Hepatocyte (in vitro differentiated cells): ENCODE measurements around the gene F11R. TPM values are rescaled to one million over a fixed set of nuclear protein-coding genes. Genes with fewer than 3 reads are reported as not detected.

Source experiments
- DNase-seq: peaks from one replicate; pipeline ENCODE4 v3.0.0-alpha.2; 2016; ENCODE audit warnings: low spot score
- H2AFZ ChIP-seq: fragments of 200-600 bp; sonication (generic); 2 replicates; pipeline ENCODE4 v1.6.0; 2016; ENCODE audit warnings: antibody characterized with exemption, mild to moderate bottlenecking
- H3K27ac ChIP-seq: fragments of 200-600 bp; sonication (generic); 2 replicates; pipeline ENCODE4 v1.5.1; 2016; ENCODE audit warnings: mild to moderate bottlenecking
- H3K27me3 ChIP-seq: fragments of 200-600 bp; sonication (generic); 2 replicates; pipeline ENCODE4 v1.6.1; 2016
- H3K36me3 ChIP-seq: fragments of 200-600 bp; sonication (generic); replicated peaks from 2 replicates; pipeline ENCODE4 v1.5.1; 2016; ENCODE audit warnings: low read depth; ENCODE audit not compliant: insufficient read depth
- H3K4me1 ChIP-seq: fragments of 200-600 bp; sonication (generic); 2 replicates; pipeline ENCODE4 v1.5.1; 2016; ENCODE audit warnings: mild to moderate bottlenecking, moderate library complexity; ENCODE audit not compliant: insufficient read depth
- H3K4me2 ChIP-seq: fragments of 200-600 bp; sonication (generic); 2 replicates; pipeline ENCODE4 v1.6.0; 2016
- H3K4me3 ChIP-seq: fragments of 200-600 bp; sonication (generic); 2 replicates; pipeline ENCODE4 v1.5.1; 2016; ENCODE audit warnings: mild to moderate bottlenecking
- H3K79me2 ChIP-seq: fragments of 200-600 bp; sonication (generic); 2 replicates; pipeline ENCODE4 v1.6.0; 2017; ENCODE audit warnings: mild to moderate bottlenecking
- H3K9me2 ChIP-seq: fragments of 200-600 bp; sonication (generic); replicated peaks from 2 replicates; pipeline ENCODE4 v1.6.0; 2017; ENCODE audit warnings: mild to moderate bottlenecking; ENCODE audit not compliant: insufficient read depth
- H3K9me3 ChIP-seq: fragments of 200-600 bp; sonication (generic); 2 replicates; pipeline ENCODE4 v1.5.1; 2016; ENCODE audit warnings: low read depth, mild to moderate bottlenecking
- H4K20me1 ChIP-seq: fragments of 200-600 bp; sonication (generic); 2 replicates; pipeline ENCODE4 v1.6.0; 2016; ENCODE audit warnings: mild to moderate bottlenecking; ENCODE audit not compliant: insufficient read depth, poor library complexity, severe bottlenecking
- CTCF ChIP-seq: fragments of 200-600 bp; sonication (generic); IDR thresholded peaks from 2 replicates; pipeline ENCODE4 v1.5.1; 2016; ENCODE audit warnings: antibody characterized with exemption, mild to moderate bottlenecking; ENCODE audit not compliant: poor library complexity
- EZH2 ChIP-seq: fragments of 200-600 bp; sonication (generic); IDR thresholded peaks from 2 replicates; pipeline ENCODE4 v1.6.1; 2016; ENCODE audit warnings: antibody characterized with exemption, mild to moderate bottlenecking, borderline replicate concordance
- EZH2phosphoT487 ChIP-seq: fragments of 200-600 bp; sonication (generic); IDR thresholded peaks from one replicate; pipeline ENCODE4 v1.6.1; 2018; ENCODE audit warnings: antibody characterized with exemption, mild to moderate bottlenecking, low read depth, moderate library complexity; ENCODE audit not compliant: unreplicated experiment, severe bottlenecking
- WGBS: methylation state at CpG from one replicate; pipeline ENCODE4 v1.1.6; 2016; ENCODE audit warnings: low lambda C conversion rate; ENCODE audit errors: missing lambda C conversion rate; 5-methylcytosine and 5-hydroxymethylcytosine counted together
- polyA plus RNA-seq: library from polyadenylated mRNA; unstranded; fragments of >200 nt; fragmentation: Nextera tagmentation; extraction: Ambion mirVana; gene quantifications from 2 replicates; pipeline ENCODE4 v1.2.1, GENCODE V29; 2016
- total RNA-seq: library from RNA; depleted of rRNA; stranded (reverse); fragments of >200 nt; gene quantifications from 2 replicates; pipeline ENCODE4 v1.2.3, GENCODE V29; 2014

Gene F11R
- total and polyA plus RNA-seq, 2 experiments from 2014 or later = 148 to 180 TPM

DNA sequence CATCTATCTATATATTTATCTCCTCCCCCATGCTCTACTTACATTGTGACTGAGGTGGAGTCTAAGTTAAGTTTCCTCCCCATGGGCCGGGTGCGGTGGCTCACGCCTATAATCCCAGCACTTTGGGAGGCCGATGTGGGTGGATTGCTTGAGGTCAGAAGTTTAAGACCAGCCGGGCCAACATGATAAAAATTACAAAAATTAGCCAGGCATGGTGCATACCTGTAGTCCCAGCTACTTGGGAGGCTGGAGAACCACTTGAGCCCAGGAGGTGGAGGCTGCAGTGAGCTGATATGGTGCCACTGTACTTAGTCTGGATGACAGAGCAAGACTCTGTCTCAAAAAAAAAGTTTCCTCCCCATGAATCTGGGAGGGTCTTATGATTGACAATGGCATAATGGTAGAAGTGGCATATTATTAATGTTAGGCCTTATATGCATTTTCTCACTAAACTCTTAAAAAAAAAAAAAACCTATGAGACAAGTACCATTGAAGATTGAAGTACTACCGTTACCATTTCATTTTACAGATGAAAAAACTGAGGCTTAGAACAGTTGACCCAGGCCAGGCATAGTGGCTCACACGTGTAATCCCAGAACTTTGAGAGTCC is 11.2 kb downstream of the F11R start:
- WGBS = 64% methylated on average over 7 of the region's 7 CpGs
- no peak for TF ChIP-seq CTCF
- no peak for TF ChIP-seq EZH2phosphoT487
- TF ChIP-seq EZH2 = no peak
- Histone ChIP-seq H3K9me2 (no peaks in the 10 kb centered on the region), H3K4me2 (peak overlapping the region; percentile 20), H3K27ac (peak overlapping the region; percentile 59), H3K4me3 (no peak overlapping the region), H3K79me2 (peaks cover 90% of the 10 kb centered on the region), H3K9me3 (no peaks in the 10 kb centered on the region), H3K4me1 (peaks cover 43% of the 10 kb centered on the region), H2AFZ (no peak overlapping the region), H3K27me3 (no peaks in the 10 kb centered on the region), H3K36me3 (no peaks in the 10 kb centered on the region), H4K20me1 (peaks cover 44% of the 10 kb centered on the region)
- no peak for DNase-seq

GRCh38 chr1:161008869-161009510 is 12.0 kb downstream of the F11R start:
- Histone ChIP-seq H3K36me3 (no peaks in the 10 kb centered on the region), H3K27ac (peak overlapping the region; percentile 59), H3K4me2 (peak overlapping the region; percentile 20), H3K9me2 (no peaks in the 10 kb centered on the region), H3K9me3 (no peaks in the 10 kb centered on the region), H3K4me1 (peaks cover 36% of the 10 kb centered on the region), H4K20me1 (peaks cover 47% of the 10 kb centered on the region), H3K27me3 (no peaks in the 10 kb centered on the region), H3K79me2 (peaks cover 94% of the 10 kb centered on the region), H3K4me3 (no peak overlapping the region), H2AFZ (no peak overlapping the region)
- 44% methylated on average over 4 of the region's 4 CpGs for WGBS
- DNase-seq = no peak
- TF ChIP-seq EZH2phosphoT487 (no peak), CTCF (no peak), EZH2 (no peak)

- H3K9me3 ChIP-seq = no peaks in the 10 kb centered on the region
- H3K27ac ChIP-seq = no peak overlapping the region
- no peak overlapping the region for H2AFZ ChIP-seq
- H3K4me3 ChIP-seq = no peak overlapping the region
- no peaks in the 10 kb centered on the region for H3K9me2 ChIP-seq
- H3K4me2 ChIP-seq = no peak overlapping the region
- H3K4me1 ChIP-seq = peaks cover 23% of the 10 kb centered on the region
- 100% methylated on average over 2 of the region's 2 CpGs for WGBS
- DNase-seq = no peak
- no peaks in the 10 kb centered on the region for H3K27me3 ChIP-seq
- peaks cover 47% of the 10 kb centered on the region for H4K20me1 ChIP-seq
- H3K36me3 ChIP-seq = no peaks in the 10 kb centered on the region
- peaks cover 96% of the 10 kb centered on the region for H3K79me2 ChIP-seq
- no peak for TF ChIP-seq EZH2phosphoT487
- TF ChIP-seq CTCF = no peak
- no peak for TF ChIP-seq EZH2
Measured at GRCh38 chr1:161007369-161007768, 13.6 kb downstream of the F11R start.
